Testis (tissue), 3 donors: Measurements from ENCODE around the gene RXYLT1. TPM values are rescaled to one million over a fixed set of nuclear protein-coding genes. Genes with fewer than 3 reads are reported as not detected.
A peak's percentile ranks its signal among the peaks of the same experiment; 100 is the strongest.

Experiments used
- DNase-seq: peaks from one replicate; pipeline ENCODE4 v3.0.0-alpha.2; 2019
- H3K27ac ChIP-seq, 2 donors: fragments of 200-600 bp; sonication (generic); one replicate each; pipeline ENCODE4 v1.5.1; 2019
- H3K27me3 ChIP-seq: fragments of 200-600 bp; sonication (generic); one replicate; pipeline ENCODE4 v1.5.1; 2019
- H3K36me3 ChIP-seq: fragments of 200-600 bp; sonication (generic); one replicate; pipeline ENCODE4 v1.5.1; 2017; ENCODE audit warnings: low read depth; ENCODE audit errors: missing control alignments
- H3K4me1 ChIP-seq: fragments of 200-600 bp; sonication (generic); one replicate; pipeline ENCODE4 v1.5.1; 2019
- H3K4me3 ChIP-seq, 2 donors: fragments of 200-600 bp; sonication (generic); one replicate each; pipeline ENCODE4 v1.5.1; 2017 to 2019
- H3K9me3 ChIP-seq: fragments of 200-600 bp; sonication (generic); one replicate; pipeline ENCODE4 v1.5.1; 2017
- CTCF ChIP-seq, 3 experiments: fragments of 450-650 bp in 2 of 3; fragments of 200-600 bp in 1 of 3; sonication (generic) in 1 of 3; IDR thresholded peaks; one replicate each; pipeline ENCODE4 v1.5.1; 2016 to 2019; ENCODE audit warnings: antibody characterized with exemption in 3 of 3, mild to moderate bottlenecking in 2 of 3, moderate library complexity in 1 of 3
- POLR2A ChIP-seq: fragments of 450-650 bp; IDR thresholded peaks from one replicate; pipeline ENCODE4 v1.6.1; 2017; ENCODE audit warnings: antibody characterized with exemption, mild to moderate bottlenecking, moderate library complexity
- WGBS, 2 donors: methylation state at CpG; one replicate each; pipeline ENCODE4 v1.1.5; 2018; 5-methylcytosine and 5-hydroxymethylcytosine counted together
- intact Hi-C: fragments of 100-400 bp; cut with DNase I; formaldehyde crosslinking; loops from one replicate; pipeline ENCODE4 v1.15.1; 2023; ENCODE audit warnings: low total_unique reads
- polyA plus RNA-seq: library from polyadenylated mRNA; stranded (reverse); fragments of 350-450 nt; fragmentation: Illumina TruSeq; extraction: RNeasy Lipid Tissue Mini Kit (QIAGEN cat#74804); gene quantifications from one replicate; pipeline ENCODE4 v1.2.3, GENCODE V29; 2014; ENCODE audit warnings: low read depth, low replicate concordance; ENCODE audit not compliant: insufficient read depth
- total RNA-seq, 2 donors: library from RNA; depleted of rRNA; stranded (reverse); fragments of >200 nt; gene quantifications; one replicate each; pipeline ENCODE4 v1.2.3, GENCODE V29; 2016

RXYLT1 gene
- total and polyA plus RNA-seq, 3 donors from 2014 or later: 28.2 to 33.5 (median 29.2) TPM

- Histone ChIP-seq H3K4me1 (no peaks in the 10 kb centered on the region), H3K9me3 (no peaks in the 10 kb centered on the region), H3K27ac (no peak overlapping the region), H3K4me3 (no peak overlapping the region), H3K36me3 (no peaks in the 10 kb centered on the region), H3K27me3 (no peaks in the 10 kb centered on the region)
- 85 to 92% methylated on average over 4 of the region's 4 CpGs for WGBS, 2 donors
- intact Hi-C loops: no loop called here
- no peak for DNase-seq
- no peak for TF ChIP-seq CTCF (IDR thresholded peaks at IDR 0.05)
- no peak for TF ChIP-seq POLR2A
These were observed 10.9 kb downstream of the RXYLT1 start for GRCh38 chr12:63790608-63790945.

- intact Hi-C loops: no loop called here
- WGBS, 2 donors: 94 to 99% methylated on average over 3 of the region's 3 CpGs
These were observed 12.6 kb downstream of the RXYLT1 start for GRCh38 chr12:63792338-63792737.

GRCh38 chr12:63795032-63795687 lies 15.5 kb downstream of the RXYLT1 start:
- no peaks in the 10 kb centered on the region for H3K4me1 ChIP-seq
- no peaks in the 10 kb centered on the region for H3K9me3 ChIP-seq
- no peaks in the 10 kb centered on the region for H3K27me3 ChIP-seq
- no peak overlapping the region for H3K4me3 ChIP-seq
- DNase-seq: no peak
- no peak overlapping the region for H3K27ac ChIP-seq
- TF ChIP-seq POLR2A (no peak), CTCF (IDR thresholded peaks at IDR 0.05) (no peak)
- H3K36me3 ChIP-seq: no peaks in the 10 kb centered on the region
- intact Hi-C loops: no loop called here
- 87 to 91% methylated on average over 10 of the region's 10 CpGs for WGBS, 2 donors

More at GRCh38 chr12:63792338-63792737, 12.6 kb downstream of the RXYLT1 start:
- no peak for DNase-seq
- H3K27ac ChIP-seq: no peak overlapping the region
- H3K4me3 ChIP-seq: no peak overlapping the region
- H3K27me3 ChIP-seq: no peaks in the 10 kb centered on the region
- TF ChIP-seq POLR2A: no peak
- no peak for TF ChIP-seq CTCF (IDR thresholded peaks at IDR 0.05)
- H3K9me3 ChIP-seq: no peaks in the 10 kb centered on the region
- H3K4me1 ChIP-seq: no peaks in the 10 kb centered on the region
- H3K36me3 ChIP-seq: no peaks in the 10 kb centered on the region

- Histone ChIP-seq H3K27me3 (no peaks in the 10 kb centered on the region), H3K4me1 (no peaks in the 10 kb centered on the region), H3K36me3 (no peaks in the 10 kb centered on the region), H3K9me3 (no peaks in the 10 kb centered on the region), H3K27ac (no peak overlapping the region), H3K4me3 (no peak overlapping the region)
- WGBS, 2 donors: 63 to 73% methylated on average over 6 of the region's 6 CpGs
- intact Hi-C loops: no loop called here
- DNase-seq: peak; percentile 36
- TF ChIP-seq POLR2A: no peak
- TF ChIP-seq CTCF (IDR thresholded peaks at IDR 0.05): no peak
These were observed 16.2 kb downstream of the RXYLT1 start for GRCh38 chr12:63795944-63796343.

- no peak overlapping the region for H3K27ac ChIP-seq
- 65 to 68% methylated on average over 6 of the region's 6 CpGs for WGBS, 2 donors
- TF ChIP-seq POLR2A: no peak
- peak; percentile 31 to 66 (median 47) for TF ChIP-seq CTCF (IDR thresholded peaks at IDR 0.05)
- no peak overlapping the region for H3K4me3 ChIP-seq
- no peaks in the 10 kb centered on the region for H3K27me3 ChIP-seq
- H3K9me3 ChIP-seq: no peaks in the 10 kb centered on the region
- intact Hi-C loops: no loop called here
- no peaks in the 10 kb centered on the region for H3K4me1 ChIP-seq
- H3K36me3 ChIP-seq: no peaks in the 10 kb centered on the region
- no peak for DNase-seq
These were observed 22.4 kb downstream of the RXYLT1 start for GRCh38 chr12:63802012-63802608.
